Measurements from ENCODE around the gene UBE2E2. TPM values are rescaled to one million over a fixed set of nuclear protein-coding genes. Genes with fewer than 3 reads are reported as not detected.
"Not testable (repeated sequence)": the region's sequence is repeated elsewhere in the genome, so short reads cannot be mapped to it uniquely, and the experiment has no call there.

The UBE2E2 gene
- total RNA-seq, 1 experiment from 2014 or later = 27.5 TPM

DNA sequence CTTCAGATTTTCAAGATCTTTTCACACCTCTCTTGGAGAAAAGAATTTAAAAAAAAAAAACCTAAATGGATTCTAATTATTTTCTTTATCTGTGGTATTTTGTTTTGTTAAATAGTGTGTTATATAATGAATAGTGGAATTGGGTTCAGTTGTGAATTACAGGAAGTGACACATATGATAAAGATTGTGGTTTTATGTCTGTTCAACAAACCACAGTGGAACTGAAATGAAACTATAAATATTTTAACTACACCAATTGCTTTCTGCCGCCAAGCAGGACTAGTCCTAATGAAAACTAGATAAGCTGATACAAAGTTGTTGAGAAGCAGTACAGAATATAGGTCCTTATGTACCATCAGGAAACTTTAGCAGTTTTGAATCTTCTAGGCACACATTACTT lies 121.6 kb downstream of the UBE2E2 start:
- peak; percentile 78 for DNase-seq (ENCODE audit: low read depth)

DNA sequence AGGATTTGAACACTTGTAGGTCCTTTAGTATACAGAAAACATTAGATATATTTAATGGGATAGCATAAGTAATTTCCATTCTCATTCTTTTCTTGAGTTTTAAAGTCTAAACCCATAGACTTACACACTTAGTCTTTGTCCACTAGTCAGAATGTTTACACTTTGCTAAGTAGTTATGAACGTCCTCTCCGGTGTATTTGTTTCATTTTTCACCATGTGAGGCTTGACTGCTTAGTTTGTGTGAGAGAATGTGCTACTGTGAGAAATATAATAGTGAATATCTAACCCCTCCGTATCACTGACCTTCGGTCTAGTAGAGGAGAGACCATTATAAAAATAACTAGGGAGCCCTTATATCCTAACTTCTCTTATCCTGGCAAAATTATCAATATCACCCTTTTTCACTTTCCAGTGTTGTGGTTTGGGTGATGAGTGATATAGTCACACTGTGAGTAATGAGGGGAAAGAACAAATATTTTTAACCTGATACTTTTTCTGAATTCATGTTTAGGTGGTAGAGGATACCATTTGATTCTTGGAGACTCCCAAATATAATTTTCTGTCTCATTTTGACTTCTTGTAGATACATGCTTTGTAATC lies 122.4 kb downstream of the UBE2E2 start:
- DNase-seq (ENCODE audit: low read depth) = peak; percentile 68

DNA sequence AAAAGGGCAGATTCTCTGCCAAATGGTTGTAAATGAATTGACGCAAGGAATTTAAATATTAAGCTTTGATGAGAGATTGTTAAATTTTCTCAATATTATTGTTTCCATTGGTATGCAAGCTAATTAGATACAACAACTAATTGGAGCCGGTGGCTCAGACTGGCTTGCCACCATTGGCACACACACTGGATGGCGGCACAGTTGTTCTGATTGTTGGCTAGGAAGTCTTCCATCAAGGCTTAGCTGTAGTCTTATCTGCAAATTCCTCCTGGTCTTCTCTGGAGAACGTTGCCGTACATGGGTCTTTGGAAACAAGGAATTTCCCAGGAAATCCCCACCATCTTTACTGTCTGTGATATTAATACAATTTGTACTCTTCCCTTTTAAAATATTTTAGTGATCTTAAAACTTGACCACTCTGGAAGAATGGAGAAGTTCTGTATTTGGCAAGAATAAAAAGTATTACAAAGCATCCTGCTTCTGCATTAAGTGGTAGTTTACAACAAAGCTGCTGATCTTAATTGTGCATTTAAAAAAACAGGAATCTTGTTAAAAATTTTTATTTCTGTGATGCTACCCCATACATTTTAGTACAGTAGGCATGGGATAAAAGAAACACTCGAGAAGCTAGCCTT lies 126.5 kb downstream of the UBE2E2 start:
- DNase-seq (ENCODE audit: low read depth) = no peak

DNA sequence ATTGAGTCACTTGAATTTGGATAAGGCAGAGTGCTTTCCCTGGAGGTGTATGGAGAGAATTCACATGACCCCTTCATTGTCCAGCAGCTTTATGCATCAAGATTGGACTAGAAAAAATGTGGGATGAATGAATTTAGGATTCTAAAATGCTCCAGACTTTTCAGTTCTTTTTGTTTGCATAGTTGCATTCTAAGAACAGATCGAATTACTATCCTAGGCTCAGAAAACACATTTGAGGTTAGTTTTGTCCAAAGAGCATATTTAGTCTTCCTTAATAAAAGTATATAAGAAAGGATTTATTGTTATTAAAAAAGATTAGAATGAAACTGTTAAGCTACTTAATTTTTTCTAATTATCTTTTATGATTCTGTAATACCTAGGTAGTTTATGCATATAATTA lies 127.4 kb downstream of the UBE2E2 start:
- DNase-seq (ENCODE audit: low read depth) = no peak

DNA sequence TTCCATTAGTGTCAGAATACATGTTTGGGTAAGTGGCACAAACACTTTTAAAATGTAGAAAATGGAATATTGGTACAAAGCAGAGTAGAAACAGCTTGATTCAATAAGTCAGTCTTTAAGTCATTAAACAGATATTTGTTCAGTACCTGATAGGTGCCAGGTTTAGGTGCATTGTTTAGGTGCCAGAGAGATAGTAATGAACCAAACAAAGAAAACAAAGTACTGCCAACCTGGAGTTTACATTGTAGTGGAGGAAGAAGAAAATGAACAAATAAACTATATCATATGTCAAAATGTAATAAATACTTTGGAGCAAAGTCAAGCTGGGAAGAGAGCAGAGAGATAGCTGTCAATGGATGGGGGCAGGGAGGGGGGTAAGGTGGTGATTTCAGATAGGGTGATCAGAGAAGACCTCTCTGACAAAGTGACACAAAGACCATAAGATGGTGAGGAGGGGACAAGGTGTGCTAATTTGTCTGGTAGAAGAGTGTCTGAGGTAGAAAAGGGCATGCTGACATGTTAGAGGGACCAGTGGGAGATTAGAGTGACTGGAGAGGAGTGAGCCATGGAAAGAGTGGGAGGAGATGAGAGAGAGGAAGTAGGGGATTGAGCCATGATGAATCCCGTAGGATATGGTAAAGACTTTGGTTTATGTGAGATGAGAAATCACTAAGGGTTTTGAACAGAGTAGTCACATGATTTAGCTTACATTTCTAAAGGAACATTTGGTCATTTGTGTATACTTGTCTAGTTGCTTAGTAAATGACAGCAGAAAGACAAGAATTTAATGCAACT lies 128.2 kb downstream of the UBE2E2 start:
- DNase-seq (ENCODE audit: low read depth) = peak; percentile 40

DNA sequence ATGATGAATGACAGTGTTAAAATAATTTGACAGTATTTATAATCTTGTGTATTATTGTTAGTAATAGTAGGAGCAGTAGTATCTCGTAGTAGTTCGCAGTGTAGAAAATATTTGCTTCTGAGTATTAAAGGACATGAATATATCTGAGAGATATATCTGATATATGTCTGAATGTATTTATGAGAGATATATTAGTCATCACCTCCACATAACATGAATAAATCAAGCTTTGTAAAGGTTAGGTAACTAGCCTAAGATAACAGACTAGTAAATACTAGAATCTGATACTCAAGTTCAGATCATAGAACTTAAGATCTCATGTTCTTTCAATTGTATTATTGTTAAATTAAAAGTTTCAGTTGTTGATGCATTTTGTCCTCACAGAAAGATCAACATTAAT lies 130.5 kb downstream of the UBE2E2 start:
- no peak for DNase-seq (ENCODE audit: low read depth)

DNA sequence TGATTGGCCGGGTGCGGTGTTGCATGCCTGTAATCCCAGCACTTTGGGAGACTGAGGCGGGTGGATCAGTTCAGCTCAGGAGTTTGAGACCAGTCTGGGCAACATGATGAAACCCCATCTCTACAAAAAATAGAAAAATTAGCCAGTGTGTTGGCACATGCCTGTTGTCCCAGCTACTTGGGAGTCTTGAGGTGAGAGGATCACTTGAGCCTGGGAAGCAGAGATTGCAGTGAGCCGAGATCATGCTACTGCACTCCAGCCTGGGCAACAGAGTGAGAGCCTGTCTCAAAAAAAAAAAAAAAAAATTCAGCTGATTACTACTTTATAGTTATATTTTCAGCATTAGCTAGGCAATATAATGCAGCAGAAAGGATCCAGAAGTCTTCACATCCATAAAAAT lies 133.7 kb downstream of the UBE2E2 start:
- not testable (repeated sequence) for DNase-seq (ENCODE audit: low read depth)

DNA sequence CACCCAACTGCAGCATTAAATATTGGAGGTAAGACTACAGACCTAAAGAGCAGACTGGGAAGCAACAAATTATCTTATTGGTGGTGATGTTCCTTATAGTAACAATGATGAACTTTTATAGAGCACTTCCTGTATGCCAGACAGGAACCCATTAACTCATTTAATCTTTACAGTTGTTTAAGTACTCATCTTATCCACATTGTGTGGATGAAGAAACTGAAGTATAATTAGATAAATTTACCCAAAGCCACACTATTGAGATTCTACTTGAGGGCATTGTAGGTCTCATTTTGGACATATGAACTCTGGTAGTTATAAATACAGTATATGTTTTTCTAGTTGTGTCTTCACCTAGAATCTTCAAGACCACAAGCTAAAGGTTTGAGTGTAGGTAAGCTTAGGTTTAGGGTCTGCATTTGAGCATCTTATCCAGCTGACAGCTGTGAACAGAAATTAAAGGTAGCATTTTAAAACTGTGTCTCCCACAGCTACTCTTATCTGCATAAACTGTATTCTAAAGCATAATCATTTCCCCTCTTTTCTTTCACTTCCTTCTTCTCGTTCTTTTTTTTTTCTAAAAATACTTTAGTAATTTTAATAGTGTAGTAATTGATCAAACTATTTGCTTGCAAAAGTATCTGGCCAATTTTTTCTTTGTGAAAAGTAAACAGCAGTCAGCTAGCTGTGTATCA lies 138.2 kb downstream of the UBE2E2 start:
- DNase-seq (ENCODE audit: low read depth) = no peak

DNA sequence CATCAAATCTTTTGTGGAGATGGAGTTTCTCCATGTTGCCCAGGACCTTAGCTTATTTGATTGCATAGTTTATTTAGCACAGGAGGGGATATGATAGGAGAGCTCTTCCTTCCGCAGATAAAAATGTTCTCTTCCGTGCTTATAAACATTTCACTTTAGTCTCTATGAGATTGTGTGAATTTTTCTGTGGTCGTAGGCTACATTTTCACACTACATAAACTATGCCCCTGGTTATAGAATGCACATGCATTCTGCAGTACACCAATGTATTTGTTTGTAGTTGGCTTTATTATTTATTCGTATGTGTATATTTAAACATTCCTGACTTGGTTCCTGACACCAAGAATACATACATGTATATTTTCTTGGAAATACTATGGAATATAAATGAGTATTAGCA lies 139.2 kb downstream of the UBE2E2 start:
- no peak for DNase-seq (ENCODE audit: low read depth)

DNA sequence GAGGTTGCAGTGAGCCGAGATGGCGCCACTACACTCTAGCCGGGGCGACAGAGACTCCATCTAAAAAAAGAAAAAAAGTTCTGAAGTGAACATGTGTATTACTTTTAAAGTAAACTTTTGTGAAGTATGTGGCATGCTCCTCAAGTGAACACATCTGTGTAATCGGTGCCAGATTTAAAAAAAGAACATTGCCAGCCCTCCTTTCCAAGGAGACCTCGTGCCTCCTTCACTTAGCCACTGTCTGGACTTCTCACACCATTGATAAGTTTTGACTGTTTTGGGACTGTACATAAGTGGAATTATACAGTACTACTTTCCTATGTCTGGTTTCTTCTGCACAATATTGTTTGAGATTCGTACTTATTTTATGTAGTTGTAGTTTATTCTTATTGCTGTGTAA lies 140.4 kb downstream of the UBE2E2 start:
- DNase-seq (ENCODE audit: low read depth) = no peak

DNA sequence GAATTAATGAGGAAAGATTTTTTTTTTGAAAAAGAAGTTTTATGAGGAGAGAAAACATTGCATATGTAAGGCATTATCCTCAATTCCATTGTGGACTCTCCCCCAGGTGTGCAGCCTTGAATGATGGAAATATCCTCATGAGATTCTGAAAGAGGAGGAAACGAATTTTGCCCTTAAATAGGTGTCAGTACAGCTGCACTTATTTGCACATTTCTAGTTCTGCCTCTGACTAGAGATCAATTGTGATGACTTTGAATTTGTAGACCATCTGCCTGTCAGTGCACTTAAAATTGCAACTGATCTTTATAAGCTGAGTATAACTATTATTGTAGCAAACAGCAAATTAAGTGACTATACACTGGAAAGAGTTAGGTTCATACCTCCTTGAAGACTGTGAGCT lies 141.8 kb downstream of the UBE2E2 start:
- DNase-seq (ENCODE audit: low read depth) = no peak

DNA sequence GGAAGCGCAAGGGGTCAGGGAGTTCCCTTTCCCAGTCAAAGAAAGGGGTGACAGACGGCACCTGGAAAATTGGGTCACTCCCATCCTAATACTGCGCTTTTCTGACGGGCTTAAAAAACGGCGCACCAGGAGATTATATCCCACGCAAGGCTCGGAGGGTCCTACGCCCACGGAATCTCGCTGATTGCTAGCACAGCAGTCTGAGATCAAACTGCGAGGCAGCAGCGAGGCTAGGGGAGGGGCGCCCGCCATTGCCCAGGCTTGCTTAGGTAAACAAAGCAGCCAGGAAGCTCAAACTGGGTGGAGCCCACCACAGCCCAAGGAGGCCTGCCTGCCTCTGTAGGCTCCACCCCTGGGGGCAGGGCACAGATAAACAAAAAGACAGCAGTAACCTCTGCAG lies 146.3 kb downstream of the UBE2E2 start:
- DNase-seq (ENCODE audit: low read depth) = not testable (repeated sequence)

DNA sequence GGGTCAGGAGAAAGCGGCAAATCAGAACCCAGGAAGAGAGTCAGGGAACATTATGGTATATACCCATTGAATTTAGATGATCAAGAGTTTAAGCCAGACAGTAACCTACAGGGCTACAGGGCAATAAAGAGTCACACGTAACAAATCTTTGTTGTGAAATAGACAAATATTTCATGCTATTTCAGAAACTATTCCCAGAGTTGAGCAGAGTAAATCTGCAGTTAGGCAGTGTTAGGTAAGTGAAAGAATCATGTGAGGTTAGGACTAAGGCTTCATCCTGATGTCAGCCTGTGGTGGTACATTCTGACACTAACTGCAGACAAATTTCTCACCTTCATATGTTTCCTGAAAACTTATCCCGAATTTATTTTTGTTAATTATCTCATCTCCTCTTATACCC lies 153.0 kb downstream of the UBE2E2 start:
- DNase-seq (ENCODE audit: low read depth) = no peak

DNA sequence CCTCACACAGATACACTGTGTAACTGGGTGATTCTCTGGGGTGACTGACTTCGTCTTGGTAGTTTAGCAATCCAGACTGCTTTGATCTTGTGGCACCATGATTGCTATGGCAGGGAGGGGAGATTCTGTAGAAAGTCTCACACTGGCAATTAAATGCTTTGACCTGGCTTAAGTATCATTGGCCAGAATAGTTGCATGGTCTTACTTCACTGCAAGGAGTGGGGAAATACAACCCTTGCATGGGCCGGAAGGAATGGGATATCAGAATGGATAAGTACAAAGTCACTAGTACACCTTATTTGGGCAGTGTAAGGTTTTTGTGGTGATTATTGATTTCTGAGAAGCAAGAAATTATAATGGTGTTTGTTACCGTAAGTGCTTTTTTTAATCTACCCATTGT lies 153.8 kb downstream of the UBE2E2 start:
- no peak for DNase-seq (ENCODE audit: low read depth)

DNA sequence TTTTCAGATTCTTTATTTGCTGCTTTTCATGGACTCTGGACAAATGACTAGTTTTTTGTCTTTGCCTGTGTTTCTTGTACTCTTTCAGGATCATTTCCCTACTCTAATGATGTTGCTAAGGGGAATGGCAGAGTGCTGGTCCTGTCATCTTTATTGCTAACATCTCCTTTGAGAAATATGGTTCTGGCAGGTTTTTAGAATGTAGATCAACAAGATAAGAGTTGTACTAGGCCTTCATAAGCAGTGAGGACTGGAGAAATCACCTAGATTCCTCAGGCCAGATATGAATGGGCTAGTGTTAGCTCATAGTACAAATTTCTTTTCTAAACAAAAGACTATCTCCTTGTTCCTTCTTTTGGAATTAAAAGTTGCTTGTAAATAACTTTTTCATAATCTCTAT lies 156.0 kb downstream of the UBE2E2 start:
- DNase-seq (ENCODE audit: low read depth) = no peak

DNA sequence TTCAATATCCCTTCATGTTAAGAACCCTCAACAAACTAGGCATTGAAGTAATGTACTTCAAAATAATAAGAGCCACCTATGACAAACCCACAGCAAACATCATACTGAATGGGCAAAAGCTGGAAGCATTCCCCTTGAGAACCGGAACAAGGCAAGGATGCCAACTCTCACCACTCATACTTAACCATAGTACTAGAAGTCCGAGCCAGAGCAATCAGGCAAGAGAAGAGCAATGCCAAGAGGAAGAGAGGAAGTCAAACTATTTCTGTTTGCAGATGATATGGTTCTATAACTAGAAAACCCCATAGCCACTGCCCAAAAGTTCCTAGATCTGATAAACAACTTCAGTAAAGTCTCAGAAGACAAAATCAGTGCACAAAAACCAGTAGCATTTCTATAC lies 161.9 kb downstream of the UBE2E2 start:
- no peak for DNase-seq (ENCODE audit: low read depth)

DNA sequence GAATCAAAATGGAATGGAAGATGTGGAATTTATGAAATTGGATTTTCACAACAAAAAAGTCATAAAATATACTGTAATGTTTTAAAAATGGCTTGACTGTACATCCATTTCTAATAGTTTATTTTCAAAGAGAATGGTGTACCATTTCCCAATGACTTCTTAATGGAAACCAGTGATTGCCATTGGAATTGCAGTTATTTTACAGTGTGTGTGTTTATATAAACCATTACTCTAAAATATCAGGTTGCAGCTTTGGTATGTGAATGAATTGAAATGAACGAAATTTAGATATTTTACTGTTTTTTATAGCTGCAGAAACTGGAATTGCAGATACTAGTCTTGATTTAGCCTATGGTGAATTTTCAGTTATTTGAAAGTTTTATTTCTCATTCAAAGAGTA lies 165.6 kb downstream of the UBE2E2 start:
- no peak for DNase-seq (ENCODE audit: low read depth)

DNA sequence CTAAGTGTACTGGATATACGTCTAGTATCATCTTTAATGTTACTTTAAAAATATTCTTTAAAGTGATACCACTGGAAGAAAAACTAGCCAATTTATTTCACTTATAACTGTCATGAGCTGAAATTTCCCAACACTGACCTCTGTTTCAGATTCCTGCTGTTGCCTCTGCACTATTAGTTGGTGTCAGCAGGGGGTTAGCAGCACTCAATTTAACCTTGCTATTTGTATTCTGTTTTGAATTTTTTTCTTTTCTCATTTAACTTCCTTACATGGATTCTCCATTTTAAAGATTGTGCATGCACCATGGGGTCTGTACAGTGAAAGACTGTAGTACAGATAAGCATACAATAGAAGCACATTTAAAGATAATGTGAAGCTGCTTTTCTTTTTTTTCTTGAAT lies 169.2 kb downstream of the UBE2E2 start:
- DNase-seq (ENCODE audit: low read depth) = no peak

DNA sequence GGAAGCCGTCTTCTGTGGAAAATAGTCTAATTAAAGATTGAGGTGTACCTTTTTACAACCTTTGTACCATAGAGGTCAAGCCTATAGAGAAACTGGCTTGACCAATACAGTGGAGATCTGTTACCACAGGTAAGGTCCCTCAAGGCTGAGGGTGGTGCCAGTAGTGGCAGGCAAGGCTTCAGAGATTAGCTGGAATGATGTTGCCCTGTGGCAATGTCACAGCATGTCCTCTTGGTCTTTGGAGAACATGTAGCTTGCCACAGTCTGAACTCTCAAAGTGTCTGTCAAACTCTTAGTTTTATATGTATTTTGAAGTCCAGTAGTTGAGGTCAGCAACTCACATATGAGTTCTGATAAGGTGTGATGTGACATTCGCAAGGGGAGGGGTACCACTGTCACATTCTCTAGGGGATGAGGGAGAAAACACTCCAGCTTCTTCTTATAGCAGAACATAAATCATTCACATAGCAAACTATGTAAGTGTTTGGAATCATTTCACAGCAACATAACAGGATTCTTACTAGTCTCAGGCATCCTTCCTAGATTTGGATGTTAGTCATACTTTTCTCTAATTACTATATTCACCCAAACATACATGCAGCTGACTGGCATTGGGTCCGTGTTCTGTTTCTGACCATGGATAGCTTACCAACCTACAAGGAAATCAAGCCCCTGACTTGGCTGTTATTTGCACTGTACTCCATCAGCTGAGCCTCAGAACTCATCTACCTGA lies 173.6 kb downstream of the UBE2E2 start:
- DNase-seq (ENCODE audit: low read depth) = no peak

DNA sequence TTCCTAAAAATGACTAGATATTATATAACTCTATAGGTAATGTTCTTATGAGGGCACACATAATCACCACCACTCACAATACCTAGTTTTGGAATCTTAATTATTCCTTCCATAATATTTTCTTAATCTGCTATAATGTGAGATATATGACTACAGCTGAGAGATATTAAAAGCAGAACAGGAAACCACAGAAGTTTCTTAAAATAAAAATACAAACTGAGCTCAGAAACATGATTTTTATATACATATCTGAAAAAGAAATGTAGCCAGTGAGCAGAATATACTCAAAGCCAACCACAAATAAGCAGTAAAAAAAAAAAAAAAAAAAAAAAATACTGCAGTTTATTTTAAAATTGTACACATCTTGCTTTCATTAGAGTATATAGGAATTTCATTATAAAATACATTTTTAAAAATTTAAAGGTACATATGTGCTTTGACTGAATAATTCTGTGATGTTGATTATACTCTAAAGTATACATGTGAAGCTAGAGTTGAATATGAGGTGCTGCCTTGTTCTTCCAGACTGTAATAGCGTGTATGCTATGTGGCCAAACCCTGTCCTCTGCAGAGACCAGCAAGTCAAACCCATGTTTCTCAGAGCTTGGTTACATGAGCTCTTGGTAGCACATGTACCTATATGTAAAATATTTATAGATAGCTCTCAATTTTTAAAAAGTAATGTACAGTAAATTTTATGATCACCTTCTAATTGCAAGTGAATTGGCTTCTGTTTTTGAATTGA lies 175.0 kb downstream of the UBE2E2 start:
- DNase-seq (ENCODE audit: low read depth) = no peak

DNA sequence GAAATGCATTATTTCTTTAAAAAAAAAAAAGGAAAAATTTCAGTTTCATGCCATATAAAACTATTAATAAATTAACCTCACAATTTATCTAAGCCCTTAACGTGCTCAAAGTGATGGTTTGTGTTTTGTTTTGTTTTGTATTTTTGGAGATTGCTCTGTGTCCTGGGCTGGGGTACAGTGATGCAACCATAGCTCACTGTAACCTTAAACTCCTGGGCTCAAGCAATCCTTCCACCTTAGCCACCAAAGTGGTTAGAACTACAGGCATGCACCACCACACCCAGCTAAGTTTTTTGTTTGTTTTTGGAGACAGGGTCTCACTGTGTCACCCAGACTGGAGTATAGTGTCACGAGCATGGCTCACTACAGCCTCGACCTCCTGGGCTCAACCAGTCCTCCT lies 180.7 kb downstream of the UBE2E2 start:
- no peak for DNase-seq (ENCODE audit: low read depth)

Data from HT1080 (cell line).